Measurements from ENCODE around the gene KLF11. TPM values are rescaled to one million over a fixed set of nuclear protein-coding genes. Genes with fewer than 3 reads are reported as not detected.

Gene KLF11
- total RNA-seq, 6 donors from 2014 or later = 14.3 to 38.7 (median 23.4) TPM

- ATAC-seq (ENCODE audit: low FRiP score in 2 of 2) (no peak), DNase-seq (no peak)
- WGBS, 2 donors = 87 to 88% methylated on average over 6 of the region's 6 CpGs
- Histone ChIP-seq H3K9me3 (no peaks in the 10 kb centered on the region), H3K27ac (no peak overlapping the region), H3K27me3 (no peaks in the 10 kb centered on the region), H3K36me3 (no peaks in the 10 kb centered on the region), H3K4me3 (no peak overlapping the region), H3K4me1 (no peaks in the 10 kb centered on the region)
- TF ChIP-seq POLR2A (IDR thresholded peaks at IDR 0.05) (no peak), POLR2AphosphoS5 (IDR thresholded peaks at IDR 0.05) (no peak), EP300 (IDR thresholded peaks at IDR 0.05) (no peak)
- TF ChIP-seq, protein P1, sequence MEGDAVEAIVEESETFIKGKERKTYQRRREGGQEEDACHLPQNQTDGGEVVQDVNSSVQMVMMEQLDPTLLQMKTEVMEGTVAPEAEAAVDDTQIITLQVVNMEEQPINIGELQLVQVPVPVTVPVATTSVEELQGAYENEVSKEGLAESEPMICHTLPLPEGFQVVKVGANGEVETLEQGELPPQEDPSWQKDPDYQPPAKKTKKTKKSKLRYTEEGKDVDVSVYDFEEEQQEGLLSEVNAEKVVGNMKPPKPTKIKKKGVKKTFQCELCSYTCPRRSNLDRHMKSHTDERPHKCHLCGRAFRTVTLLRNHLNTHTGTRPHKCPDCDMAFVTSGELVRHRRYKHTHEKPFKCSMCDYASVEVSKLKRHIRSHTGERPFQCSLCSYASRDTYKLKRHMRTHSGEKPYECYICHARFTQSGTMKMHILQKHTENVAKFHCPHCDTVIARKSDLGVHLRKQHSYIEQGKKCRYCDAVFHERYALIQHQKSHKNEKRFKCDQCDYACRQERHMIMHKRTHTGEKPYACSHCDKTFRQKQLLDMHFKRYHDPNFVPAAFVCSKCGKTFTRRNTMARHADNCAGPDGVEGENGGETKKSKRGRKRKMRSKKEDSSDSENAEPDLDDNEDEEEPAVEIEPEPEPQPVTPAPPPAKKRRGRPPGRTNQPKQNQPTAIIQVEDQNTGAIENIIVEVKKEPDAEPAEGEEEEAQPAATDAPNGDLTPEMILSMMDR (IDR thresholded peaks at IDR 0.05) = no peak
Measured at GRCh38 chr2:10065773-10066055, 22.4 kb downstream of the KLF11 start.

DNA sequence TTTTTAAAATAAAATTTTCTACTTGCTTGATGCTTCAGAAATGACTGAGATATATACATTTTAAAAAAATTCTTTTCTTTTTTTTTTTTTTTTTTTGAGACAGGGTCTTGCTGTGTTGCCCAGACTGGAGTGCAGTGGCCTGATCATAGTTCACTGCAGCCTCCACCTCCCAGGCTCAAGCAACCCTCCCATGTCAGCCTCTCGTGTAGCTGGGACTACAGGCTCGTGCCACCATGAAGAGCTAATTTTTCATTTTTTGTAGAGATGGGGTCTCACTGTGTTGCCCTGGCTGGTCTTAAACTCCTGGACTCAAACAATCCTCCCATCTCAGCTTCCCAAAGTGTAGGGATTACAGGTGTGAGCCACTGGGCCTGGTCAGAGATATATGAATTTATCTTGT lies 24.0 kb downstream of the KLF11 start:
- 67 to 83% methylated on average over 2 of the region's 2 CpGs for WGBS, 2 donors

DNA sequence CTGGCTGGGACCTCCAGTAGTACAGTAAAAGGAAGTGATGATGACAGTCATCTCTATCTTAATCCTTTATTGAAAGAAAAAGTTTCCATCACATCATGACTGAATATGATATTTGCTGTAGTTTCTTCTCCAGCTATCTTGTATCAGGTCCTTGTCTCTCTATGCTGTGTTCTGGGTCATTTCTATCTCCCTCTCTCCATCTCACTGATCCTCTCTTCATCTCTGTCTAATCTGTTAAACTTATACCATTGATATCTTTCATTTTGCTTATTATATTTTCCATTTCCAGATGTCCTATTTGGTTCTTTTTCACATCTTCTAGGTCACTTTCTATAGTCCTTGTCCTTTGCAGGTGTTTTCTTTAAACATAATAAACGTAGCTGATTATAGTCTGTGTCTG lies 24.5 kb downstream of the KLF11 start:
- peaks cover 5 to 8% (median 7%) of the 10 kb centered on the region in 4 donors for H3K4me1 ChIP-seq
- no peaks in the 10 kb centered on the region for H3K9me3 ChIP-seq
- H3K4me3 ChIP-seq = no peak overlapping the region
- H3K27me3 ChIP-seq = no peaks in the 10 kb centered on the region
- WGBS, 2 donors = 89 to 90% methylated on average over 1 of the region's 1 CpG
- DNase-seq = no peak
- H3K27ac ChIP-seq = no peak overlapping the region
- ATAC-seq (ENCODE audit: low FRiP score in 2 of 2) = no peak
- TF ChIP-seq POLR2AphosphoS5 (IDR thresholded peaks at IDR 0.05) (no peak), EP300 (IDR thresholded peaks at IDR 0.05) (no peak)
- TF ChIP-seq, protein P1 (IDR thresholded peaks at IDR 0.05) = no peak
- H3K36me3 ChIP-seq = no peaks in the 10 kb centered on the region

More for the DNA sequence above, 24.0 kb downstream of the KLF11 start:
- Histone ChIP-seq H3K36me3 (no peaks in the 10 kb centered on the region), H3K27ac (no peak overlapping the region), H3K9me3 (no peaks in the 10 kb centered on the region), H3K4me3 (no peak overlapping the region), H3K27me3 (no peaks in the 10 kb centered on the region), H3K4me1 (peaks cover under 1 to 2% (median 1%) of the 10 kb centered on the region in 4 donors)
- TF ChIP-seq, protein P1 (IDR thresholded peaks at IDR 0.05) = no peak
- TF ChIP-seq POLR2A (IDR thresholded peaks at IDR 0.05) (no peak), POLR2AphosphoS5 (IDR thresholded peaks at IDR 0.05) (no peak), EP300 (IDR thresholded peaks at IDR 0.05) (no peak)
- no peak for ATAC-seq (ENCODE audit: low FRiP score in 2 of 2)
- DNase-seq = no peak

DNA sequence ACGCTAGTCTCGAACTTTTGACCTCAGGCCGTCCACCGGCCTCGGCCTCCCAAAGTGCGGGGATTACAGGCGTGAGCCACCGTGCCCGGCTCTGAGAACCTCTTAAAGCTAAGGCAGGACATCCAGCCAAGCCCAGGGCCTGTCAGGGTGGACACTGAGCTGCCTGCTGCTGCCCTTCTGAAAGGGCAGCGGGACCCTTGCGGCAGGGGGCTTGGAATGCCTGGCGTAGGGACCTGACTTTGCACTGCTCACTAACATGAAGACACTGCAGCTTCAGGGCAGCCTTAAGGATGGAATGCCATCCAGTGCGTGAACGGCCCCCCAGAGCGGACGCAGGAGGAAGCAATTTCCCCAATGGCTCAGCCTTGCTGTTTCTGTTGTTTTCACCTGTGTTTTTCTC lies 27.8 kb downstream of the KLF11 start:
- 95 to 98% methylated on average over 16 of the region's 16 CpGs for WGBS, 2 donors
- H3K4me3 ChIP-seq = no peak overlapping the region
- no peak for DNase-seq

DNA sequence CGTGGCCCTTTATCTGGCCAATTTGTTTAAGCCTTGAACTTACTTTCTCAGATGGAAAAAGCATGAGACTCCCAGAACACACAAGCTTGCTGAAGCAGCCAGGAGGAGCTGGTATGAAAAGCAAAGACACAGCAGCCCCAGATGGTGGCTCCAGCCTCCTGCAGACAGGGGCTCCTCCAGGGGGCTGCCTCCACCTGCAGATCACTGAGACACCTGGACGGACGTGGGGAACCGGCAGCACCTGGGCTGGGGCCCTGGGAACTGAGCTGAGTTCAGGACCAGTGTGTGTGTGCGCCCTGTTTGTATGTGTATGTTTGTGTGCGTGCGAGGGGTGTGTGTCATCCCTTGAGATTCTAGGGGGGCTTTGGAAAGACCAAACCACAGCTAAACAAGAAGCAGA lies 28.2 kb downstream of the KLF11 start:
- no peak overlapping the region for H3K27ac ChIP-seq
- H3K36me3 ChIP-seq = no peaks in the 10 kb centered on the region
- no peak overlapping the region for H3K4me3 ChIP-seq
- 90 to 98% methylated on average over 7 of the region's 7 CpGs for WGBS, 2 donors
- H3K4me1 ChIP-seq = peaks cover 5 to 9% (median 7%) of the 10 kb centered on the region in 4 donors
- H3K27me3 ChIP-seq = no peaks in the 10 kb centered on the region
- H3K9me3 ChIP-seq = no peaks in the 10 kb centered on the region
- TF ChIP-seq EP300 (IDR thresholded peaks at IDR 0.05) = no peak
- TF ChIP-seq, protein P1 (IDR thresholded peaks at IDR 0.05) = no peak
- no peak for TF ChIP-seq POLR2A (IDR thresholded peaks at IDR 0.05)
- TF ChIP-seq POLR2AphosphoS5 (IDR thresholded peaks at IDR 0.05) = no peak
- ATAC-seq (ENCODE audit: low FRiP score in 2 of 2) = no peak
- DNase-seq = no peak

More for the DNA sequence above, 27.8 kb downstream of the KLF11 start:
- Histone ChIP-seq H3K36me3 (no peaks in the 10 kb centered on the region), H3K27ac (no peak overlapping the region), H3K4me1 (peaks cover 5 to 9% (median 7%) of the 10 kb centered on the region in 4 donors), H3K27me3 (no peaks in the 10 kb centered on the region), H3K9me3 (no peaks in the 10 kb centered on the region)
- no peak for ATAC-seq (ENCODE audit: low FRiP score in 2 of 2)
- TF ChIP-seq EP300 (IDR thresholded peaks at IDR 0.05) = no peak
- TF ChIP-seq, protein P1 (IDR thresholded peaks at IDR 0.05) = no peak
- no peak for TF ChIP-seq POLR2AphosphoS5 (IDR thresholded peaks at IDR 0.05)
- no peak for TF ChIP-seq POLR2A (IDR thresholded peaks at IDR 0.05)

Data from upper lobe of left lung (tissue), 6 donors.